Stimulated activated CD4-positive, alpha-beta T cell treated with anti-CD3 and anti-CD28 coated beads, TNF-alpha, amount 100 ng/mL, for 4 hours (primary cell): ENCODE data around the gene CCDC33.

Experiments used
- DNase-seq, 3 experiments: peaks; one replicate each; pipeline ENCODE4 v3.0.0-alpha.2; 2020; ENCODE audit warnings: low read depth in 3 of 3

Gene CCDC33

DNA sequence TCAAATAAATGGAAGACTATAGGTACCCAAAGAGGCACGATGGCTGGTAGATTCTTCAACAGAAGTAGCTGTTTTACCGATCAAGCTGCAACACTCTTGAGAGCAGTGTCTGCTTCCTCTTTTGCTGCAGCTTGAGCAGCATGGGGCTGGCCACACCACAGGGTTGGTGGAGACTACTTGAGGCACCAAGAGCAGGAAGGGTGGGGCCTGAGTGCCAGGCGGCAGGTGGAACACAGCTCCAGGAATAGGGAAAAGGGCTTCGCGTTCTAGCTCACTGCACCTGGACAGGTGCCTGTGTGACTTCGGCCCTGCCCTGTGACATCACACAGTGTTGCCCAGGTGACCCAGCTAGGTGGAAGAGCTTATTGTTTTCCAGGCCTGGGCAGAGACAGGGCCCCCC lies at the start of gene CCDC33:
TSS of gene CCDC33 (plus strand) at position 365 of the 400 bp plus-strand sequence. CDS start 394 bp downstream, outside the sequence.
- DNase-seq = no peak

DNA sequence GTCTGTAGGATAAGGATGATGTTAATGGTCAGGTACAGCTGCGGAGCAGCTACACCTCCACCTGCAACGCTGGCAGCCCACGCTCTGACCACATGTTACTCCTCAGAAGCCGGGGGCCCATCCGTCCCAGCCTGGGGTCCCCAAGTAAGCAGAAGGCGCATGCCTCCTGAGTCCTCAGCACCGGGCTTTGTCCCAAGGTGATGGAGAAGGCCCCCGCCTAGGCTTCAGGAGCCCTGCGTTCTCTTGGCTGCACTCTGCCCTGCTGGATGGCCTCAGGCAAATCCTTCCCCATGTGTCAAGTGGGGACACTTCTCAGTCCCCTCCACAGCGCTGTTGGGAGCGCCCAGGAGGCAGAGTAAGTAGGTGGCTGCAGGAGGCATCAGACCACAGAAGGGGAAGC lies 47.9 kb upstream of the CCDC33 start:
- DNase-seq = no peak

DNA sequence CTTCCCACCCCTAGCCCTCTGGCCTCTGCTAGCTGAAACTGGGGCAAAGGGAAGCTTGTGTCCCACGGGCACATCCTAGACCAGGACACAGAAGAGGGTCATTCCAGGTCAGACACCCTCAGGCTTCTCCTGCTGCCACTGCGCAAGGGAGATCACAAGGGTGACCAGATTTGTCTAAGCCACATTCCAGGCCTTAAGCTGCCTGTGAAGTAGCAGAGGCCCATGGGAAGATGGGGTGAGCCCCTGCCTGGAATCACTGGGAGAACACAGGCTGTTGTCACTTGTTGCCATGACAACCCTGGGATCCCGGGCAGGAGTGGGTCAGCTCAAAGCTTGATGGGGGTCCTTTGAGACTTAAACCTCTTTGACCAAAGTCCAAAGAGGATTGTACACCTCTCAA lies 44.3 kb upstream of the CCDC33 start:
- DNase-seq = no peak

DNA sequence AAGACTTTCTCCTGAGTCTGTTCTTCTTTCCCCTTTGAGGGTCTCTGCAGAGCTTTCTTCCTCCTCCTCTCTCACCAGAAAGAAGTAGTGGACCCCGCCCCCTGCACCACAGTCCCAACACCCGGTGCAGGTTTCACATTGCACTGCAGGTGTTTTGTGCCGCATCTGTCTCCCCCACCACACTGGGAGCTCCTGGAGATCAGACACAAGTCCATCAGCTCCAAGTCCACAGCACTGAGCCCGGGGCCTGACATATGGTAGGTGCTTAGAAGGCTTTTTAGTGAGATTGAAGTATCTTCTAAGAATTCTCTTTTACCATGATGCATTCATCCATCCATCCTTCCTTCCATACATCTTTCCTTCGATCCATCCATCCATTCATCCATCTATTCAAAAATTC lies 43.4 kb upstream of the CCDC33 start:
- no peak for DNase-seq

- no peak for DNase-seq
Observed at GRCh38 chr15:74193299-74193718, 42.8 kb upstream of the CCDC33 start.

- no peak for DNase-seq
Observed at GRCh38 chr15:74193905-74194304, 42.2 kb upstream of the CCDC33 start.

DNA sequence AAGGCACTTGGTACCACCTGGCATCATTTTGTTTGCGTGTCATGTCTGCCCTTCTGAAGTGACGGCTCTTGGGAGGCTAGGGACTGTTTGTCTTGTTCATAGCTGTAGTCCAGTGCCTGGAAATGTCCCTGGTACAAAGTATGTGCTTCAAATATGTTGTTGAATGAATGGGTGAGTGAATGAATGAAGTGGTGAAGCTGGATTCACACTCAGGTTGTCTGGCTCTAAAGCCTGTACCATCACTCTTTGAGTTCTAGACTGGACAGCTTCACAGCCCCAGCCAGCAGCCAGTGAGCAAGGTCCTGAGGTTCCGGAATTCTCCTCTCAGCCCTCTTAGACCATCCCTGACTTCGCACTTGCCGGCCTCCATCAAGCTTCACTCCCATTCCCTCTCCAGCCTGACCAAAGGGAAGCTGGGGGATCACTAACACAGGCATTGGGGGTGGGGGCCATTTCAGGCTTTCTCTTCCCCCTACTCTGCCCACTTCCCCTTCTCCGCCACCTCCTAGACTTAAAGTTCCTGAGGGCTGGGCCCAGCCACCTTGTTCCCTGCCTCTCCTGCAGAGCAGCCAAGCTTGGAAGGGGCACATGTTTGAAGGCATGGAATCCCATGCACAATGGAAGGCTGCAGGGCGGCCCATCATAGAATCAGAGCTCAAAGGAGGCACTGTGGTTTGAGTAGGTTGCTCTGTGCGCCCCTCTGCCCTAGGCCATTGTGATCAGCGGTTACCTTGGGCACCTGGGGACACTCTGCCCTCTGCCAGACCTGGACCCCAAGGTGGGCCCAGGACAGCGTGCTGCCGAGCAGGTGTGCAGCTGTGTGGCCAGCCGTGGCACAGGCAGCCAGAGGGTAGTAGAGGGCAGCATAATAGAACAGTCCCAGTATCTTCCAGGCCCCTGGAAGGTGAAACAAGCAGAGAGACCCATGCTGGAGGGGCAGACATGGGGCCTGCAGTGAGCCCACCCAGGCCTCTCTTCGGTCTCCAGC lies 41.3 kb upstream of the CCDC33 start:
- no peak for DNase-seq

- DNase-seq = no peak
Observed at GRCh38 chr15:74196175-74196574, 40.0 kb upstream of the CCDC33 start.

GRCh38 chr15:74197176-74197965 lies 38.8 kb upstream of the CCDC33 start:
- no peak for DNase-seq

- no peak for DNase-seq
Observed at GRCh38 chr15:74199297-74199652, 36.9 kb upstream of the CCDC33 start.

DNA sequence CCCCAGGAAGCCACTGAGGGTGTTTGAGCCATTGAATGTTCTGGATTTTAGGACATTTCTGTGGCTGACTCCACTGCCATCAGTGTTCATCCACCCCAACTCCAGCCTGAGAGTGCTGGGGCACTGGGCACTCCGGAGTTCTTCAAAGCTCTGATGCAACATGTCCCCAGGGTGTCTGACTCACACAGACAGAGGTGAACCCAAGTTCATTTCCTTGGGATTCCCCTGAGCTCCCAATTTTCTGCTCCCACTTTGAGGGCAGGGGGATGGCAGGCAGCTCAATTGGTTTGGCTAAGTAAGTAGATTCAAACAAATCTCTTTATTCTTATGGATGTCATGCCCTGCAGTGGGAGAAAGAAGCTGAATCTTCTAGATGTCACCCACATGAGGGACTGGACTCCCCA lies 35.7 kb upstream of the CCDC33 start:
- no peak for DNase-seq

GRCh38 chr15:74200871-74201419 lies 35.2 kb upstream of the CCDC33 start:
- no peak for DNase-seq

DNA sequence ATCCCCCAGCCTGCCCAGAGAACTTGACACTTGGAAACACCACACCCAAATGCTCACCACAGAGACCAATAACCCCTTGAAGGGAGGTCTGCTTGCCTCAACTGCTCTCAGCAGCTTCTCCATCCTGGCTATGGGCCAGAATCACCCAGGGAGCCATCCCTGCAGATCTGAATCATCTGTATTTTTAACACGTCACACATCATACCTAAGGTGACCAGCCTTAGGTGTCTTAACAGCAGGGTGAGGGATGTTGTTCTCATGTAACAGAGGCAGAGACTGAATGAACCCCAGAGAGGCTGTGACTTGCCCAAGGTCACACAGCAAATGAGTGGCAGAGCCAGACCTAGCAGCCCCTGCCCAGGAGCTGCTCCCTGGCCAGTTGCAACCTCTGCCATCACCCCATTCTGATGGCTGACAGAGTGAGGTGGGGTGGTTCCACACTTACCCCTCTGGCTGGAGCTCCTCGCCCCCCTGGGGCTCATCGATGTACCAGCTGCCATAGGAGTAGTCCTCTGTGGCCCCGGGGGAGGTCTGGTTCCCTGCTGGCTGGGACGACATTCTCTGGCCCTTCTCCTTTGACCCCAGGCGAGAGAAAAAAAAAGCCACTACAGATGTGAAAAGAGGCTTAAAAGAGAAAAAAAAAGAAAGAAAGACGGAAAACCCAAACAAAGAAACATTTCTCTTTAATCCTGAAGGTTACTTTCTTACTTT lies 34.3 kb upstream of the CCDC33 start:
- DNase-seq = no peak

DNA sequence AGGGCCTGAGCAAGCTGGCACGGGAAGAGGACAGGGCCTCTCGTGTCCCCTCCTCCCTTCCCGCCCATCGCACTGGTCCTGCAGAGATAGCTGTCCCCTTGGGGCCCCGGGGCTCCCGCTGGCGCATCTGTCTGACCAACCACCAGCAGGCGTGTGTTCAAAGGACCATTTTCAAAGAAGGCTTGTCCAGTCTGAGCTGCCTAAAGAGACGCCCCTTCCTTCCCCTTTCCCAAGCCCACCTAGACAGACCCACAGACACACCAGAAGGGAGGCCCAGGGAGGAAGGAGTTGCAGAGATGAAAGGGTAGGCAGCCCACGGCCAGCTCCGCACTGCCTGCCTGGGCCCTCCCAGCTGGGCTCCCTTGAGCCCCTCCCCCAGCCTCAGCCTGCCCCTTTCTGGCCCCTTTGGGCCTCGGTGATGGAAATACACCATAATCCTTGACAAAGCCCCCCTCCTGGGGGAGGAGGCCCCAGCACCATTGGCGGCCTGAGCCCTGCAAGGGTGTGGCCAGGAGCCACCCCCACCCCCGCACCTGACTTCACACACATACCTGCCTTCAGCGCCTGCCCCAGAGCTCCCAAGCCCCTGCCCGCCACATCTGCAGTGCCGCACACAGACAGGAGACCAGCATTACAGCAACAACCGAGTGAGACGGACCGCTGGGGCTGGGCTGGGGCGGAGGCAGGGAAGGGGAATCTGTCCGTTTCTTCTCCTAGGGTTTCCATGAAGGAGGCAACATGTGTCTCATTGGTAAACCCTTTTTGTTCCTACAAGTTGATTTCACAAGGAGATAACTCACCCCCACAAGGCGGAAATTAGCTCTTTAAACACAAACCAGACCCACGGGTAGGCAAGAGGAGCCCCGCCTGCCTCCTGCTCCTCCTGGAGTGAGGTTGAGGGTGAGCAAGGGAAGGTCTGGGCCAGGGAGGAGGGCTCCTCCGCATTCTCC lies 33.4 kb upstream of the CCDC33 start, which contains the start of gene STRA6:
TSS of gene STRA6 (minus strand) at position 336 of the 950 bp plus-strand sequence. CDS start 520 bp downstream, outside the sequence.
- no peak for DNase-seq

DNA sequence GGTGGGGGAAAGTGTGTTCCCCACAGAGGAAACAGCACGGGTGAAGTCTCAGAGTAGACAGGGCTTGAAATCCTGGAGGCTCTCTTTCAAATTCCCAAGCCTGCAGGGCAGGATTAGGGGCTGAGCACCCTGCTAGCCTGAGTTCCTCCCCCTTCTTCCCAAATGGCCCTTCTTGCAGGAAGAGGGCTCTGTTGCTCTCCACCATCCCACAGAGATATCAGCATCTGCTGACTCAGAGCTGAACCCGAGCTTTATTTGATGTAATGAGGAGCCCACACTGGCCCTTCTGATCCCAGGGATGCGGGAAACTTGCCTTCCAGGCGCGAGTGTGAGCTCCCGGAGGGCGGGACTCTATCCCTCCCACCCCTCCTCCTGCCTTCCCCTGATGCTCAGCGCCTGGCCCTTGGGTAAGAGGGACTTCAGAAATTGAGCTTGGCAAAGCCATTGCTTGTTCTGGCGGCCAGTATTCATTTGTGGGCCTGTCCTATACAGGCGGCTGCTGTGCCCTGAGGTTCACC lies 32.2 kb upstream of the CCDC33 start:
- DNase-seq = no peak

GRCh38 chr15:74205582-74205947 lies 30.6 kb upstream of the CCDC33 start:
- DNase-seq = no peak

GRCh38 chr15:74206801-74207281 lies 29.3 kb upstream of the CCDC33 start:
- no peak for DNase-seq

GRCh38 chr15:74207652-74208440 lies 28.3 kb upstream of the CCDC33 start:
- DNase-seq = no peak

DNA sequence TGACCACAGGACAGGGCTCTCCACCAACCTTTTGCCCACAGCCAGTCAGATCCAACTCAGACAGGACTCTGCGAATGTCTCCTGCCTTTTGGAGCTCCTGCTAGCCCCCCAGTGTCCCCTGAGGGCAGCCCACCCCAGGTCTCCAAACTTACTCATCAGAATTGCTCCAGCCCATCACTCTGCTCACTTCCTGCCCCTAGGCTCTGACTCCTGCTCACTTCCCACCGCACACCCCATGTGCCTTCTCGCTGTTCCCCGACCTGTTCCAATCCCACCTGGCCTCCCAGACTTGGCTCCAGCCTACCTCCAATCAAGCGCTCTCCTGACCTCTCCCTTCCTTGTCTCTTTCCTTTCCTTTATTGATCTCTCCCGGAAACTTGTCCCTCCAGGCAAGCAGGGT lies 27.6 kb upstream of the CCDC33 start:
- DNase-seq = no peak
